Left ventricle myocardium superior (tissue), 1 donor: ENCODE data around the gene TAS2R7. TPM values are rescaled to one million over a fixed set of nuclear protein-coding genes. Genes with fewer than 3 reads are reported as not detected.
"Not testable (repeated sequence)": the region's sequence is repeated elsewhere in the genome, so short reads cannot be mapped to it uniquely, and the experiment has no call there.

Source experiments
- ATAC-seq: fragments of 200-7000 bp; cut with Tn5 transposase; one replicate; pipeline ENCODE4 v1.9.1; 2020; ENCODE audit warnings: mild to moderate bottlenecking, moderate library complexity
- DNase-seq: peaks from one replicate; pipeline ENCODE4 v3.0.0-alpha.2; 2020
- intact Hi-C: fragments of 100-400 bp; cut with micrococcal nuclease; formaldehyde crosslinking; loops from one replicate; pipeline ENCODE4 v1.11.0; 2022
- long read RNA-seq: library from polyadenylated mRNA; unstranded; transcript quantifications from one replicate; pipeline ENCODE4 v2.0.0, GENCODE V29; 2021
- total RNA-seq: library from RNA; stranded (reverse); fragmentation: NEBNext Ultra II Directional; extraction: Animal tissue kit (Norgen Biotek cat#: 25700); gene quantifications from one replicate; pipeline ENCODE4 v1.2.1, GENCODE V29; 2021
- donor health status: DM: no; HTN: yes; CAD: no; lungs with severe emphysema.

TAS2R7 gene
- not detected for total RNA-seq
- long read RNA-seq: 0 reads

GRCh38 chr12:10802587-10802986 is at the start of gene TAS2R7:
TAS2R7 (minus strand) TSS chr12:10802627; CDS start chr12:10802570, 57 bp downstream.
- DNase-seq (no peak), ATAC-seq (no peak)
- intact Hi-C loops: no loop called here

- DNase-seq (no peak), ATAC-seq (no peak)
- intact Hi-C loops: no loop called here
These were observed 48.9 kb upstream of the TAS2R7 start for GRCh38 chr12:10851243-10851858.

GRCh38 chr12:10849425-10849878 is 47.0 kb upstream of the TAS2R7 start, which contains the start of gene PRR4:
PRR4 (minus strand) TSS chr12:10849475; CDS start chr12:10849437, 38 bp downstream.
- ATAC-seq (no peak), DNase-seq (no peak)
- intact Hi-C loops: no loop called here

- ATAC-seq: no peak
- DNase-seq: no peak
- intact Hi-C loops: no loop called here
These were observed 45.3 kb upstream of the TAS2R7 start for GRCh38 chr12:10847744-10848143.

GRCh38 chr12:10842862-10843261 is 40.4 kb upstream of the TAS2R7 start:
- DNase-seq (no peak), ATAC-seq (no peak)
- intact Hi-C loops: no loop called here

GRCh38 chr12:10838461-10838860 is 36.0 kb upstream of the TAS2R7 start:
- ATAC-seq (no peak), DNase-seq (no peak)
- intact Hi-C loops: no loop called here

- intact Hi-C loops: no loop called here
- ATAC-seq (no peak), DNase-seq (no peak)
These were observed 27.6 kb upstream of the TAS2R7 start for GRCh38 chr12:10829994-10830393.

GRCh38 chr12:10826258-10826657 is 23.8 kb upstream of the TAS2R7 start, which contains the start of gene TAS2R10:
TAS2R10 (minus strand) TSS chr12:10826358; CDS start chr12:10826269, 89 bp downstream.
- no peak for DNase-seq
- intact Hi-C loops: no loop called here
- ATAC-seq: no peak

- ATAC-seq (no peak), DNase-seq (no peak)
- intact Hi-C loops: no loop called here
These were observed 22.5 kb upstream of the TAS2R7 start for GRCh38 chr12:10824957-10825356.

GRCh38 chr12:10811883-10812536 is 9.6 kb upstream of the TAS2R7 start:
- ATAC-seq: no peak
- no peak for DNase-seq
- intact Hi-C loops: no loop called here

- no peak for DNase-seq
- no peak for ATAC-seq
- intact Hi-C loops: no loop called here
These were observed 7.6 kb upstream of the TAS2R7 start, which contains the start of gene TAS2R9 for GRCh38 chr12:10810068-10810467. TAS2R9 (minus strand) TSS chr12:10810168; CDS start chr12:10810075, 93 bp downstream.

GRCh38 chr12:10807186-10807585 is 4.8 kb upstream of the TAS2R7 start, which contains the start of gene TAS2R8:
TAS2R8 (minus strand) TSS chr12:10807286; CDS start chr12:10806980, 306 bp downstream.
- ATAC-seq (no peak), DNase-seq (no peak)
- intact Hi-C loops: no loop called here

- no peak for ATAC-seq
- no peak for DNase-seq
- intact Hi-C loops: no loop called here
These were observed 686 bp downstream of the TAS2R7 start for GRCh38 chr12:10801741-10802140.

GRCh38 chr12:10794222-10794621 is 8.2 kb downstream of the TAS2R7 start:
- ATAC-seq (no peak), DNase-seq (no peak)
- intact Hi-C loops: no loop called here

- not testable (repeated sequence) for ATAC-seq, DNase-seq
These were observed 10.7 kb downstream of the TAS2R7 start for GRCh38 chr12:10791769-10792168.

GRCh38 chr12:10783252-10783651 is 19.2 kb downstream of the TAS2R7 start:
- DNase-seq (no peak), ATAC-seq (no peak)
- intact Hi-C loops: no loop called here

More at GRCh38 chr12:10791769-10792168, 10.7 kb downstream of the TAS2R7 start:
- intact Hi-C loops: not testable (repeated sequence)

- intact Hi-C loops: no loop called here
- ATAC-seq: no peak
These were observed 23.3 kb downstream of the TAS2R7 start for GRCh38 chr12:10779103-10779502.

GRCh38 chr12:10771132-10771733 is 31.2 kb downstream of the TAS2R7 start:
- intact Hi-C loops: loop anchor here (5.0 kb wide), 2 partner anchors 426 to 716 kb away; no protein-coding TSS in a partner anchor
- ATAC-seq: no peak
- DNase-seq: no peak

More at GRCh38 chr12:10779103-10779502, 23.3 kb downstream of the TAS2R7 start:
- no peak for DNase-seq

- no peak for DNase-seq
- ATAC-seq: no peak
- intact Hi-C loops: no loop called here
These were observed 42.8 kb downstream of the TAS2R7 start for GRCh38 chr12:10759657-10760056.

GRCh38 chr12:10756194-10756593 is 46.2 kb downstream of the TAS2R7 start:
- intact Hi-C loops: no loop called here
- no peak for DNase-seq
- ATAC-seq: no peak
